ENCODE measurements around the gene PEAR1. TPM values are rescaled to one million over a fixed set of nuclear protein-coding genes. Genes with fewer than 3 reads are reported as not detected.

Gene PEAR1
- total and polyA plus RNA-seq, 2 of the 8 experiments (the other 6 are each of a cell fraction or from before 2014, with no cell fraction given): 0.63 to 0.71 TPM

- Histone ChIP-seq H3K4ac (replicated peaks; ENCODE audit: insufficient read length, low read depth, low read length) (no peak overlapping the region), H2AFZ (ENCODE audit: low read length) (no peak overlapping the region), H4K8ac (ENCODE audit: extremely low read depth, insufficient read depth, low read length) (peak overlapping the region; percentile 1; the same call in 1 of the 2 replicates), H2BK15ac (ENCODE audit: low read length) (no peak overlapping the region), H3K4me3 (ENCODE audit: extremely low read depth in 1 of 4, insufficient read depth in 2 of 4, low read depth in 3 of 4, low read length in 4 of 4) (no peak overlapping the region), H3K79me2 (ENCODE audit: control insufficient read depth in 1 of 2, insufficient read depth in 2 of 2, low read length in 2 of 2) (no peaks in the 10 kb centered on the region), H3K56ac (replicated peaks; ENCODE audit: insufficient read length, low read depth, low read length) (no peak overlapping the region), H3K4me1 (replicated peaks in 1 of 4; ENCODE audit: control insufficient read depth in 3 of 4, insufficient read depth in 4 of 4, low read length in 3 of 4) (peaks cover 0 to 4% (median 0%) of the 10 kb centered on the region in 4 experiments; a peak in 3 of 7 replicates), H2AK5ac (ENCODE audit: low read depth, low read length) (no peak overlapping the region), H3K27me3 (replicated peaks in 1 of 4; ENCODE audit: control insufficient read depth in 3 of 4, extremely low read depth in 1 of 4, insufficient read depth in 3 of 4, low read length in 3 of 4) (no peaks in the 10 kb centered on the region), H3K23me2 (ENCODE audit: low read depth, low read length) (peaks cover 1% of the 10 kb centered on the region; the same call in 1 of the 2 replicates), H3K14ac (ENCODE audit: insufficient read length) (no peak overlapping the region), H2BK120ac (replicated peaks; ENCODE audit: low read depth, low read length) (no peak overlapping the region), H4K91ac (replicated peaks; ENCODE audit: insufficient read length, low read length) (no peak overlapping the region), H3K18ac (ENCODE audit: extremely low read depth, low read length) (no peak overlapping the region), H2BK5ac (ENCODE audit: low read depth, low read length) (no peak overlapping the region), H3K9me3 (ENCODE audit: insufficient read depth in 2 of 2, low read depth in 1 of 2, low read length in 1 of 2) (no peaks in the 10 kb centered on the region), H4K20me1 (replicated peaks in 1 of 2; ENCODE audit: control insufficient read depth in 1 of 2, insufficient read depth in 2 of 2, low read length in 2 of 2) (peaks cover 4% of the 10 kb centered on the region in 2 experiments), H2BK12ac (ENCODE audit: low read depth, low read length) (no peak overlapping the region), H3K27ac (ENCODE audit: low read depth, low read length) (no peak overlapping the region), H2BK20ac (ENCODE audit: low read length) (no peak overlapping the region), H3K36me3 (ENCODE audit: control insufficient read depth in 2 of 4, insufficient read depth in 4 of 4, low read length in 3 of 4) (peaks cover 15 to 46% (median 18%) of the 10 kb centered on the region in 4 experiments), H3K23ac (ENCODE audit: insufficient read length) (no peak overlapping the region), H4K5ac (ENCODE audit: insufficient read length, low read depth, low read length) (no peak overlapping the region), H3K79me1 (ENCODE audit: low read depth, low read length) (no peaks in the 10 kb centered on the region), H3K4me2 (ENCODE audit: insufficient read depth in 1 of 2, low read depth in 2 of 2, low read length in 2 of 2) (no peak overlapping the region), H3K9ac (replicated peaks in 1 of 4; ENCODE audit: extremely low read depth in 1 of 4, low read depth in 3 of 4, low read length in 3 of 4) (no peak overlapping the region)
- no peak for DNase-seq (ENCODE audit: low read depth in 1 of 2, low spot score in 2 of 2)
- ChIA-PET POLR2A (ENCODE audit: partially characterized antibody) (interaction anchor here (0.8 to 1.1 kb wide), 3 partner anchors 8 to 22 kb away, joined by 3 read pairs; no protein-coding TSS in a partner anchor), CTCF (ENCODE audit: partially characterized antibody) (interaction anchor here (0.7 to 2.6 kb wide), 9 partner anchors 9 to 259 kb away, joined by 3 to 12 read pairs (median 5); no protein-coding TSS in a partner anchor)
- 85% methylated on average over 7 of the region's 10 CpGs; no CpG with 5 or more reads in 1 of the 2 experiments for WGBS, 2 experiments (ENCODE audit: extremely low coverage in 1 of 2, insufficient coverage in 1 of 2, insufficient read length in 1 of 2, insufficient replicate concordance in 2 of 2, low coverage in 1 of 2, low lambda C conversion rate in 2 of 2, missing lambda C conversion rate in 1 of 2)
- no peak for FAIRE-seq
- no peak for TF ChIP-seq ATF2 (IDR thresholded peaks at IDR 0.05; ENCODE audit: low read length)
- no peak for TF ChIP-seq SP2 (IDR thresholded peaks at IDR 0.05; ENCODE audit: low read length)
- TF ChIP-seq CHD2 (IDR thresholded peaks at IDR 0.05; ENCODE audit: low read length): no peak
- no peak for TF ChIP-seq GTF2F1 (IDR thresholded peaks at IDR 0.05; ENCODE audit: borderline replicate concordance, low read depth, low read length)
- TF ChIP-seq JUND (IDR thresholded peaks at IDR 0.05; ENCODE audit: low read length): no peak
These were observed 43.3 kb downstream of the PEAR1 start for GRCh38 chr1:156936721-156937220.
